ENCODE data around the gene XKR8.

XKR8 gene

GRCh38 chr1:27938488-27938887 is 21.3 kb upstream of the XKR8 start:
- Histone ChIP-seq H3K27ac (ENCODE audit: low read length) (no peak overlapping the region), H3K9ac (ENCODE audit: low read length) (no peak overlapping the region), H3K4me3 (ENCODE audit: low read length) (no peak overlapping the region), H3K36me3 (ENCODE audit: control insufficient read depth, low read depth, low read length) (peaks cover 7% of the 10 kb centered on the region), H3K27me3 (ENCODE audit: control insufficient read depth, insufficient read depth, low read length) (peaks cover 4% of the 10 kb centered on the region), H3K4me1 (ENCODE audit: control insufficient read depth, low read depth, low read length) (peaks cover 16% of the 10 kb centered on the region), H3K9me3 (ENCODE audit: control insufficient read depth, low read depth, low read length) (no peaks in the 10 kb centered on the region)

GRCh38 chr1:27940297-27940696 is 19.5 kb upstream of the XKR8 start:
- Histone ChIP-seq H3K27me3 (ENCODE audit: control insufficient read depth, insufficient read depth, low read length) (peaks cover 4% of the 10 kb centered on the region), H3K9ac (ENCODE audit: low read length) (no peak overlapping the region), H3K27ac (ENCODE audit: low read length) (no peak overlapping the region), H3K4me3 (ENCODE audit: low read length) (no peak overlapping the region), H3K4me1 (ENCODE audit: control insufficient read depth, low read depth, low read length) (peaks cover 16% of the 10 kb centered on the region), H3K36me3 (ENCODE audit: control insufficient read depth, low read depth, low read length) (peaks cover 10% of the 10 kb centered on the region), H3K9me3 (ENCODE audit: control insufficient read depth, low read depth, low read length) (no peaks in the 10 kb centered on the region)

- peaks cover 16% of the 10 kb centered on the region for H3K4me1 ChIP-seq (ENCODE audit: control insufficient read depth, low read depth, low read length)
- no peak overlapping the region for H3K4me3 ChIP-seq (ENCODE audit: low read length)
- H3K9ac ChIP-seq (ENCODE audit: low read length) = no peak overlapping the region
- peaks cover 10% of the 10 kb centered on the region for H3K36me3 ChIP-seq (ENCODE audit: control insufficient read depth, low read depth, low read length)
- H3K27ac ChIP-seq (ENCODE audit: low read length) = no peak overlapping the region
- no peaks in the 10 kb centered on the region for H3K27me3 ChIP-seq (ENCODE audit: control insufficient read depth, insufficient read depth, low read length)
- no peaks in the 10 kb centered on the region for H3K9me3 ChIP-seq (ENCODE audit: control insufficient read depth, low read depth, low read length)
Observed at GRCh38 chr1:27940870-27941560, 18.8 kb upstream of the XKR8 start.

GRCh38 chr1:27941671-27942540 is 17.9 kb upstream of the XKR8 start:
- no peaks in the 10 kb centered on the region for H3K9me3 ChIP-seq (ENCODE audit: control insufficient read depth, low read depth, low read length)
- H3K27me3 ChIP-seq (ENCODE audit: control insufficient read depth, insufficient read depth, low read length) = no peaks in the 10 kb centered on the region
- H3K9ac ChIP-seq (ENCODE audit: low read length) = no peak overlapping the region
- H3K27ac ChIP-seq (ENCODE audit: low read length) = no peak overlapping the region
- H3K4me1 ChIP-seq (ENCODE audit: control insufficient read depth, low read depth, low read length) = peaks cover 15% of the 10 kb centered on the region
- H3K36me3 ChIP-seq (ENCODE audit: control insufficient read depth, low read depth, low read length) = peaks cover 10% of the 10 kb centered on the region
- H3K4me3 ChIP-seq (ENCODE audit: low read length) = no peak overlapping the region

GRCh38 chr1:27945020-27945419 is 14.8 kb upstream of the XKR8 start:
- H3K27me3 ChIP-seq (ENCODE audit: control insufficient read depth, insufficient read depth, low read length) = no peaks in the 10 kb centered on the region
- no peak overlapping the region for H3K4me3 ChIP-seq (ENCODE audit: low read length)
- H3K9ac ChIP-seq (ENCODE audit: low read length) = no peak overlapping the region
- no peak overlapping the region for H3K27ac ChIP-seq (ENCODE audit: low read length)
- H3K36me3 ChIP-seq (ENCODE audit: control insufficient read depth, low read depth, low read length) = peaks cover 28% of the 10 kb centered on the region
- H3K4me1 ChIP-seq (ENCODE audit: control insufficient read depth, low read depth, low read length) = no peaks in the 10 kb centered on the region
- no peaks in the 10 kb centered on the region for H3K9me3 ChIP-seq (ENCODE audit: control insufficient read depth, low read depth, low read length)

GRCh38 chr1:27949027-27949426 is 10.7 kb upstream of the XKR8 start:
- no peaks in the 10 kb centered on the region for H3K4me1 ChIP-seq (ENCODE audit: control insufficient read depth, low read depth, low read length)
- no peak overlapping the region for H3K9ac ChIP-seq (ENCODE audit: low read length)
- H3K4me3 ChIP-seq (ENCODE audit: low read length) = no peak overlapping the region
- H3K27ac ChIP-seq (ENCODE audit: low read length) = no peak overlapping the region
- H3K9me3 ChIP-seq (ENCODE audit: control insufficient read depth, low read depth, low read length) = no peaks in the 10 kb centered on the region
- no peaks in the 10 kb centered on the region for H3K27me3 ChIP-seq (ENCODE audit: control insufficient read depth, insufficient read depth, low read length)
- H3K36me3 ChIP-seq (ENCODE audit: control insufficient read depth, low read depth, low read length) = peaks cover 34% of the 10 kb centered on the region

GRCh38 chr1:27951396-27951795 is 8.4 kb upstream of the XKR8 start:
- no peaks in the 10 kb centered on the region for H3K4me1 ChIP-seq (ENCODE audit: control insufficient read depth, low read depth, low read length)
- no peak overlapping the region for H3K4me3 ChIP-seq (ENCODE audit: low read length)
- H3K27me3 ChIP-seq (ENCODE audit: control insufficient read depth, insufficient read depth, low read length) = no peaks in the 10 kb centered on the region
- no peak overlapping the region for H3K9ac ChIP-seq (ENCODE audit: low read length)
- peaks cover 48% of the 10 kb centered on the region for H3K36me3 ChIP-seq (ENCODE audit: control insufficient read depth, low read depth, low read length)
- no peak overlapping the region for H3K27ac ChIP-seq (ENCODE audit: low read length)
- H3K9me3 ChIP-seq (ENCODE audit: control insufficient read depth, low read depth, low read length) = no peaks in the 10 kb centered on the region

GRCh38 chr1:27952147-27952546 is 7.6 kb upstream of the XKR8 start:
- H3K36me3 ChIP-seq (ENCODE audit: control insufficient read depth, low read depth, low read length) = peaks cover 49% of the 10 kb centered on the region
- no peaks in the 10 kb centered on the region for H3K4me1 ChIP-seq (ENCODE audit: control insufficient read depth, low read depth, low read length)
- no peaks in the 10 kb centered on the region for H3K27me3 ChIP-seq (ENCODE audit: control insufficient read depth, insufficient read depth, low read length)
- H3K9ac ChIP-seq (ENCODE audit: low read length) = no peak overlapping the region
- no peak overlapping the region for H3K4me3 ChIP-seq (ENCODE audit: low read length)
- H3K27ac ChIP-seq (ENCODE audit: low read length) = no peak overlapping the region
- H3K9me3 ChIP-seq (ENCODE audit: control insufficient read depth, low read depth, low read length) = no peaks in the 10 kb centered on the region

GRCh38 chr1:27954186-27954585 is 5.6 kb upstream of the XKR8 start:
- H3K9me3 ChIP-seq (ENCODE audit: control insufficient read depth, low read depth, low read length) = no peaks in the 10 kb centered on the region
- no peak overlapping the region for H3K4me3 ChIP-seq (ENCODE audit: low read length)
- no peaks in the 10 kb centered on the region for H3K27me3 ChIP-seq (ENCODE audit: control insufficient read depth, insufficient read depth, low read length)
- no peaks in the 10 kb centered on the region for H3K4me1 ChIP-seq (ENCODE audit: control insufficient read depth, low read depth, low read length)
- H3K9ac ChIP-seq (ENCODE audit: low read length) = no peak overlapping the region
- H3K36me3 ChIP-seq (ENCODE audit: control insufficient read depth, low read depth, low read length) = peaks cover 45% of the 10 kb centered on the region
- H3K27ac ChIP-seq (ENCODE audit: low read length) = no peak overlapping the region

GRCh38 chr1:27955076-27955475 is 4.7 kb upstream of the XKR8 start:
- Histone ChIP-seq H3K4me3 (ENCODE audit: low read length) (no peak overlapping the region), H3K4me1 (ENCODE audit: control insufficient read depth, low read depth, low read length) (no peaks in the 10 kb centered on the region), H3K9ac (ENCODE audit: low read length) (no peak overlapping the region), H3K9me3 (ENCODE audit: control insufficient read depth, low read depth, low read length) (no peaks in the 10 kb centered on the region), H3K36me3 (ENCODE audit: control insufficient read depth, low read depth, low read length) (peaks cover 37% of the 10 kb centered on the region), H3K27ac (ENCODE audit: low read length) (no peak overlapping the region), H3K27me3 (ENCODE audit: control insufficient read depth, insufficient read depth, low read length) (no peaks in the 10 kb centered on the region)

- H3K27me3 ChIP-seq (ENCODE audit: control insufficient read depth, insufficient read depth, low read length) = no peaks in the 10 kb centered on the region
- no peak overlapping the region for H3K9ac ChIP-seq (ENCODE audit: low read length)
- peaks cover 37% of the 10 kb centered on the region for H3K36me3 ChIP-seq (ENCODE audit: control insufficient read depth, low read depth, low read length)
- no peak overlapping the region for H3K4me3 ChIP-seq (ENCODE audit: low read length)
- H3K4me1 ChIP-seq (ENCODE audit: control insufficient read depth, low read depth, low read length) = peaks cover 8% of the 10 kb centered on the region
- no peak overlapping the region for H3K27ac ChIP-seq (ENCODE audit: low read length)
- no peaks in the 10 kb centered on the region for H3K9me3 ChIP-seq (ENCODE audit: control insufficient read depth, low read depth, low read length)
Observed at GRCh38 chr1:27956761-27957160, 3.0 kb upstream of the XKR8 start.

GRCh38 chr1:27957655-27958054 is 2.1 kb upstream of the XKR8 start:
- no peak overlapping the region for H3K9ac ChIP-seq (ENCODE audit: low read length)
- H3K36me3 ChIP-seq (ENCODE audit: control insufficient read depth, low read depth, low read length) = peaks cover 37% of the 10 kb centered on the region
- H3K9me3 ChIP-seq (ENCODE audit: control insufficient read depth, low read depth, low read length) = no peaks in the 10 kb centered on the region

More at GRCh38 chr1:27957655-27958054, 2.1 kb upstream of the XKR8 start:
- H3K4me3 ChIP-seq (ENCODE audit: low read length) = no peak overlapping the region
- H3K27ac ChIP-seq (ENCODE audit: low read length) = no peak overlapping the region
- no peaks in the 10 kb centered on the region for H3K27me3 ChIP-seq (ENCODE audit: control insufficient read depth, insufficient read depth, low read length)
- peaks cover 8% of the 10 kb centered on the region for H3K4me1 ChIP-seq (ENCODE audit: control insufficient read depth, low read depth, low read length)

All from iPS-18a (cell line).